Measurements from ENCODE around the gene GTF2E1. TPM values are rescaled to one million over a fixed set of nuclear protein-coding genes. Genes with fewer than 3 reads are reported as not detected.
"Not testable (repeated sequence)": the region's sequence is repeated elsewhere in the genome, so short reads cannot be mapped to it uniquely, and the experiment has no call there.

The GTF2E1 gene
- total RNA-seq, 4 donors from 2014 or later, result 3.1 to 14.5 (median 8.3) TPM

GRCh38 chr3:120706950-120707349 lies 35.6 kb upstream of the GTF2E1 start:
- TF ChIP-seq POLR2A (IDR thresholded peaks at IDR 0.05) (no peak), CTCF (IDR thresholded peaks at IDR 0.05) (no peak)
- H3K9me3 ChIP-seq, result no peaks in the 10 kb centered on the region
- DNase-seq, result no peak
- H3K36me3 ChIP-seq, result peaks cover 0 to 53% (median 0%) of the 10 kb centered on the region in 3 donors
- intact Hi-C loops (cut with DNase I), result no loop called here
- no peaks in the 10 kb centered on the region for H3K27me3 ChIP-seq
- H3K27ac ChIP-seq, result no peak overlapping the region
- H3K4me3 ChIP-seq, result no peak overlapping the region
- no peaks in the 10 kb centered on the region for H3K4me1 ChIP-seq

DNA sequence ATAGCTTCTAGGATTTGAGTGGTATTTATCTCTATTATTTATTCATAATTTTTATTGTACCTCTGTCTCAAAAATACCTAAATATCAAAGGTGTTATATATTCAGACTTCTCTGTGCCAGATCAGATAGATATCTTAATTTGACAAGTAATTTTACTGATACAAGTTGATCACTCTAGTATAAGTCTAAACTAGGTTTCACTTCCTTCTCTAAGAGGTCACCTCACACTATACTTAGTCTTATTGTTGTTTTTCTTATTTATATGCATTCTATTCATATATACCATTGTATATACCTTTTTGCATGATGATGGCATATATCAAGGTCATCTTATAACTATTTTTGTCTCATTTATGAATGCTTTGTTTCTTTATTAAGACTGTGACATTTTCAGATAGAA lies 34.1 kb upstream of the GTF2E1 start:
- Histone ChIP-seq H3K27me3 (no peaks in the 10 kb centered on the region), H3K36me3 (peaks cover 0 to 44% (median 0%) of the 10 kb centered on the region in 3 donors)
- TF ChIP-seq POLR2A (IDR thresholded peaks at IDR 0.05) (no peak), CTCF (IDR thresholded peaks at IDR 0.05) (no peak)

DNA sequence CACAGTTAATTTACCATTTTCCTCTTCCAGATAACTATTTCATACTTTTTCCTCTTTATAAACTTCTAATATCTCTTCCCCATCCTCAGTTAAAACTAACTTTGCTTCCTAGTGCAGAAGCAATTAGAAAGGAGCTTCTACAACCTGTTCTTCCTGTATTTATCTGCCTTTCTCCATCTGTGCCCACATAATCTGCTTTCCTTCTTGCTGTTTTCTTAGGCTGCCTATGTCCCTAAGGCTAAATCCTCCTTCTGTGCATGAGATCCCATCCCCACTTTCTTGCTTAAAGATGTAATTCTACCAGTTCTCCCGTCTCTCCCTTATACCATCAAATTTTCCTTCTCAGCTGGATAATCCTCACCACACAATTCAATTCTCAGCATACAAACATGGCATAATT lies 32.2 kb upstream of the GTF2E1 start:
- WGBS, 2 donors, result 89 to 100% methylated on average over 1 of the region's 1 CpG
- Histone ChIP-seq H3K4me1 (no peaks in the 10 kb centered on the region), H3K27me3 (no peaks in the 10 kb centered on the region), H3K36me3 (peaks cover 0 to 27% (median 0%) of the 10 kb centered on the region in 3 donors), H3K9me3 (no peaks in the 10 kb centered on the region), H3K4me3 (no peak overlapping the region), H3K27ac (no peak overlapping the region)
- no peak for TF ChIP-seq CTCF (IDR thresholded peaks at IDR 0.05)
- intact Hi-C loops (cut with DNase I), result no loop called here
- no peak for DNase-seq

More for the DNA sequence above, 34.1 kb upstream of the GTF2E1 start:
- DNase-seq, result no peak
- H3K9me3 ChIP-seq, result no peaks in the 10 kb centered on the region
- H3K4me3 ChIP-seq, result no peak overlapping the region
- H3K27ac ChIP-seq, result no peak overlapping the region
- no peaks in the 10 kb centered on the region for H3K4me1 ChIP-seq
- intact Hi-C loops (cut with DNase I), result no loop called here

DNA sequence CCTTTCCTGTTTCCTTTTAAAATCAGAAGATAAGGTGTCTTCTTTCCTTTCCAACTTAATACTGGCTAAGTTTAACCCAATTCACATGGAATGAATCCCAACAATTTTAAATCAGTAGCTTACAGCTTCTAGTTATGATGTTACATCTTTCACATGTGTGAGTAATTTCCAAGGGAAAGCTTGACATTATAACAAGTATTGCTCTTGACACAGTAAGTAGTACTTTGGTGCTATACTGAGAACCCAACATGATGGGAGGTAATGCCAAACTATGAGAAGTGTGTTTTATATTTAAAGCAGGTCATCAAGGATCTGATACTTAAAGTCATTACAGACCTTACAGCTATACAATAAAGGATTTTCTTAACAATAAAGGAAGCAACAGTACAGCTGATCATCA lies 29.3 kb upstream of the GTF2E1 start:
- H3K9me3 ChIP-seq, result no peaks in the 10 kb centered on the region
- no peaks in the 10 kb centered on the region for H3K4me1 ChIP-seq
- H3K4me3 ChIP-seq, result no peak overlapping the region
- H3K36me3 ChIP-seq, result peaks cover 0 to 16% (median 0%) of the 10 kb centered on the region in 3 donors
- DNase-seq, result no peak
- no peak overlapping the region for H3K27ac ChIP-seq
- H3K27me3 ChIP-seq, result no peaks in the 10 kb centered on the region
- intact Hi-C loops (cut with DNase I), result no loop called here
- TF ChIP-seq CTCF (IDR thresholded peaks at IDR 0.05) (no peak), POLR2A (IDR thresholded peaks at IDR 0.05) (no peak)

GRCh38 chr3:120719167-120719834 lies 23.2 kb upstream of the GTF2E1 start:
- DNase-seq; H3K36me3 ChIP-seq; H3K27me3 ChIP-seq; H3K9me3 ChIP-seq; intact Hi-C loops (cut with DNase I): not testable (repeated sequence)
- TF ChIP-seq CTCF (IDR thresholded peaks at IDR 0.05), result peak in 3 of 6 experiments; percentile 9 to 14 (median 13)
- Histone ChIP-seq H3K4me3 (peak overlapping the region; percentile 23 to 57 (median 46)), H3K4me1 (peaks cover 0 to 11% (median 7%) of the 10 kb centered on the region in 3 donors), H3K27ac (peak overlapping the region in 2 of 4 donors; percentile 26 to 45)
- 61 to 68% methylated on average over 4 to 12 of the region's 20 CpGs for WGBS, 2 donors

Measured in esophagus squamous epithelium (tissue), 5 donors.